Endothelial cell of umbilical vein (primary cell): ENCODE results near the gene OR5L1. TPM values are rescaled to one million over a fixed set of nuclear protein-coding genes. Genes with fewer than 3 reads are reported as not detected.

Source experiments
- BruUV-seq: library from RNA; stranded (reverse); fragments of 400-500 nt; replicated peaks from 2 replicates; lab custom pipeline; 2021; lab: Mats Ljungman, UMichigan
- CTCF ChIA-PET: fragments of 300-600, 350-600 bp; sonication (Branson Sonifier 250); formaldehyde crosslinking; loops from one replicate; lab custom pipeline; 2021; ENCODE audit warnings: antibody characterized with exemption, inconsistent platforms; lab: Charles Lee
- POLR2A ChIA-PET: fragments of 300-600, 350-600 bp; sonication (Branson Sonifier 250); formaldehyde crosslinking; loops from one replicate; lab custom pipeline; 2021; ENCODE audit warnings: antibody characterized with exemption, inconsistent platforms; lab: Charles Lee
- DNase-seq: peaks from one replicate; pipeline ENCODE4 v3.0.0-alpha.2; 2011; ENCODE audit warnings: low read depth, low spot score
- FAIRE-seq: peaks from 2 replicates; lab custom pipeline; 2011; peaks lifted over from hg19 to GRCh38; lab: Jason Lieb, UNC
- H2AFZ ChIP-seq: 2 replicates; pipeline ENCODE4 v1.6.0; 2012; ENCODE audit warnings: low read depth, low read length, control low read depth, inconsistent platforms
- H3K27ac ChIP-seq: 2 replicates; pipeline ENCODE4 v1.5.1; 2011; ENCODE audit warnings: low read depth, mild to moderate bottlenecking, control low read depth, low read length, moderate library complexity; ENCODE audit not compliant: insufficient read depth
- H3K27me3 ChIP-seq, 2 experiments: 2 replicates each; pipeline versions ENCODE4 v1.6.0 to v1.6.1; 2011; ENCODE audit warnings: low read length in 2 of 2, mixed read lengths in 1 of 2; ENCODE audit not compliant: control insufficient read depth in 2 of 2, insufficient read depth in 2 of 2
- H3K36me3 ChIP-seq, 2 experiments: 2 replicates in 1 of 2; 3 replicates in 1 of 2; pipeline ENCODE4 v1.5.1; 2011; ENCODE audit warnings: low read length in 2 of 2, mild to moderate bottlenecking in 1 of 2, moderate library complexity in 1 of 2; ENCODE audit not compliant: control insufficient read depth in 2 of 2, insufficient read depth in 2 of 2; ENCODE audit errors: extremely low read depth in 1 of 2
- H3K4me1 ChIP-seq: 3 replicates; pipeline ENCODE4 v1.5.1; 2011; ENCODE audit warnings: mild to moderate bottlenecking, low read length; ENCODE audit not compliant: control insufficient read depth, insufficient read depth; ENCODE audit errors: extremely low read depth
- H3K4me2 ChIP-seq: 2 replicates; pipeline ENCODE4 v1.6.1; 2011; ENCODE audit warnings: low read length, control low read depth, mixed read lengths; ENCODE audit not compliant: insufficient read depth
- H3K4me3 ChIP-seq, 3 experiments: fragments of 200-600 bp in 1 of 3; sonication (generic), shearing (Covaris generic) in 1 of 3; replicated peaks in 1 of 3; 2 replicates each; pipeline ENCODE4 v1.5.1; 2011 to 2016; ENCODE audit warnings: control low read depth in 3 of 3, low read length in 3 of 3, mild to moderate bottlenecking in 2 of 3, inconsistent platforms in 1 of 3, low read depth in 1 of 3, moderate library complexity in 1 of 3; ENCODE audit not compliant: insufficient read depth in 1 of 3
- H3K79me2 ChIP-seq: 2 replicates; pipeline ENCODE4 v1.6.0; 2012; ENCODE audit warnings: low read length, inconsistent platforms; ENCODE audit not compliant: control insufficient read depth, insufficient read depth
- H3K9ac ChIP-seq: replicated peaks from 2 replicates; pipeline ENCODE3; 2011; ENCODE audit warnings: low read length, control low read depth; ENCODE audit not compliant: insufficient read depth; ENCODE audit errors: extremely low read depth
- H3K9me1 ChIP-seq: replicated peaks from 3 replicates; pipeline ENCODE4 v1.6.0; 2011; ENCODE audit warnings: mild to moderate bottlenecking, low read length; ENCODE audit not compliant: control insufficient read depth, insufficient read depth; ENCODE audit errors: extremely low read depth
- H3K9me3 ChIP-seq: replicated peaks from 2 replicates; pipeline ENCODE4 v1.5.1; 2012; ENCODE audit warnings: low read length, inconsistent platforms; ENCODE audit not compliant: control insufficient read depth, insufficient read depth
- H4K20me1 ChIP-seq: replicated peaks from 2 replicates; pipeline ENCODE3; 2011; ENCODE audit warnings: mild to moderate bottlenecking, low read length; ENCODE audit not compliant: control insufficient read depth, insufficient read depth; ENCODE audit errors: extremely low read depth
- EZH2 ChIP-seq: IDR thresholded peaks from 2 replicates; pipeline ENCODE4 v1.6.1; 2012; ENCODE audit warnings: borderline replicate concordance, low read depth, mild to moderate bottlenecking, moderate library complexity, low read length, inconsistent platforms; ENCODE audit not compliant: severe bottlenecking
- FOS ChIP-seq: IDR thresholded peaks from 2 replicates; pipeline ENCODE4 v1.6.1; 2011; ENCODE audit warnings: mild to moderate bottlenecking, low read length, moderate library complexity, borderline replicate concordance; ENCODE audit not compliant: insufficient read depth
- GATA2 ChIP-seq: IDR thresholded peaks from 2 replicates; pipeline ENCODE4 v1.7.0; 2011; ENCODE audit warnings: low read depth, mild to moderate bottlenecking, moderate library complexity, mixed read lengths, low read length; ENCODE audit not compliant: insufficient read length, insufficient read depth
- JUN ChIP-seq: IDR thresholded peaks from 2 replicates; pipeline ENCODE4 v1.6.1; 2011; ENCODE audit warnings: borderline replicate concordance, low read depth; ENCODE audit not compliant: insufficient read length, insufficient read depth
- MYC ChIP-seq: IDR thresholded peaks from one replicate; pipeline ENCODE4 v1.6.1; 2011; ENCODE audit warnings: mild to moderate bottlenecking, low read depth, low read length
- POLR2A ChIP-seq: IDR thresholded peaks from 2 replicates; pipeline ENCODE4 v1.6.1; 2012; ENCODE audit warnings: low read depth, mild to moderate bottlenecking, control low read depth, low read length
- POLR2AphosphoS5 ChIP-seq: IDR thresholded peaks from 2 replicates; pipeline ENCODE4 v1.6.1; 2012; ENCODE audit warnings: low read depth, mild to moderate bottlenecking, control low read depth, low read length, moderate library complexity; ENCODE audit not compliant: insufficient read depth
- dilution Hi-C: fragments of 300-500 bp; cut with MboI; formaldehyde crosslinking; loops from one replicate; pipeline ENCODE4 v1.15.0; 2019; ENCODE audit warnings: low sequenced_read_pairs; ENCODE audit not compliant: extremely low pct_ligation_motif_present
- intact Hi-C: fragments of 100-400 bp; cut with micrococcal nuclease; formaldehyde crosslinking; loops from one replicate; pipeline ENCODE4 v1.10.0; 2022
- polyA plus RNA-seq, 4 experiments: library from polyadenylated mRNA; depleted of rRNA in 3 of 4; stranded (reverse) in 3 of 4; unstranded in 1 of 4; fragments of >200 nt; gene quantifications; 2 replicates each; pipeline versions ENCODE4 v1.2.1 to v1.2.3, GENCODE V29; 2011 to 2012; ENCODE audit warnings: missing spikeins in 1 of 4
- total RNA-seq: library from RNA; stranded (reverse); gene quantifications from 2 replicates; pipeline ENCODE4 v1.2.3, GENCODE V29; 2021
- TF ChIP-seq, protein P1 (sequence below), 2 donors: IDR thresholded peaks; 1 replicate in 1 of 2; 2 replicates in 1 of 2; pipeline ENCODE4 v1.5.1; 2011; ENCODE audit warnings: low read length in 2 of 2, mild to moderate bottlenecking in 2 of 2, moderate library complexity in 2 of 2, control low read depth in 1 of 2, inconsistent platforms in 1 of 2, low read depth in 1 of 2; ENCODE audit not compliant: insufficient read depth in 1 of 2; ENCODE audit errors: extremely low read depth in 1 of 2
- TF ChIP-seq, protein P2 (sequence below): IDR thresholded peaks from 2 replicates; pipeline ENCODE4 v1.6.1; 2011; ENCODE audit not compliant: insufficient read depth, insufficient read length

The OR5L1 gene
- total and polyA plus RNA-seq, 2 donors (not counting 3 experiments of a cell fraction or from before 2014, with no cell fraction given), result not detected

DNA sequence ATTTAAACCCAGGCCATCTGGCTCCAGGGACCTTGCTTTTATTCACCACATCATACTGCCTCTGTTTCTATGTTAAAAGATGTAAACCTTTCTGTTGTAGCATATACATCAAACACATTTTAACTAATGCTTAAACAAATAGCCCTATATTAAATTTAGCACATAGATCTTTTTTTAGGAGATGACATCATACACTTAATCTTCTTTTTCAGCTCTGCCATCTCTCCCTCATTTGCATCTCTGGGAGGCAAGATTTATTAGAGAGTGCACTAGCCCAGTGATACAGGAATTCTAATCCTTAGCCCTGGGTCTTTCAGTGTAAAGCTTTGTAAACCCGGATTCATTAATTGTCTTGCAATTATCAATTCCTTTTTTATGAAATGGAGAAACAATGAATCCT, 41.0 kb downstream of the OR5L1 start:
- Histone ChIP-seq H3K27me3 (no peaks in the 10 kb centered on the region), H3K36me3 (no peaks in the 10 kb centered on the region), H3K9me3 (peaks cover 2% of the 10 kb centered on the region), H3K4me3 (no peak overlapping the region), H3K27ac (no peak overlapping the region), H3K9ac (no peak overlapping the region), H3K79me2 (no peaks in the 10 kb centered on the region), H2AFZ (no peak overlapping the region), H4K20me1 (no peaks in the 10 kb centered on the region), H3K4me1 (no peaks in the 10 kb centered on the region), H3K4me2 (no peak overlapping the region), H3K9me1 (no peaks in the 10 kb centered on the region)
- BruUV-seq, result no TSS peak
- no peak for DNase-seq
- POLR2A ChIA-PET, result no interaction called here
- TF ChIP-seq POLR2A (no peak), MYC (no peak), JUN (no peak), FOS (no peak), POLR2AphosphoS5 (no peak), GATA2 (no peak), EZH2 (no peak)
- TF ChIP-seq, protein P1, sequence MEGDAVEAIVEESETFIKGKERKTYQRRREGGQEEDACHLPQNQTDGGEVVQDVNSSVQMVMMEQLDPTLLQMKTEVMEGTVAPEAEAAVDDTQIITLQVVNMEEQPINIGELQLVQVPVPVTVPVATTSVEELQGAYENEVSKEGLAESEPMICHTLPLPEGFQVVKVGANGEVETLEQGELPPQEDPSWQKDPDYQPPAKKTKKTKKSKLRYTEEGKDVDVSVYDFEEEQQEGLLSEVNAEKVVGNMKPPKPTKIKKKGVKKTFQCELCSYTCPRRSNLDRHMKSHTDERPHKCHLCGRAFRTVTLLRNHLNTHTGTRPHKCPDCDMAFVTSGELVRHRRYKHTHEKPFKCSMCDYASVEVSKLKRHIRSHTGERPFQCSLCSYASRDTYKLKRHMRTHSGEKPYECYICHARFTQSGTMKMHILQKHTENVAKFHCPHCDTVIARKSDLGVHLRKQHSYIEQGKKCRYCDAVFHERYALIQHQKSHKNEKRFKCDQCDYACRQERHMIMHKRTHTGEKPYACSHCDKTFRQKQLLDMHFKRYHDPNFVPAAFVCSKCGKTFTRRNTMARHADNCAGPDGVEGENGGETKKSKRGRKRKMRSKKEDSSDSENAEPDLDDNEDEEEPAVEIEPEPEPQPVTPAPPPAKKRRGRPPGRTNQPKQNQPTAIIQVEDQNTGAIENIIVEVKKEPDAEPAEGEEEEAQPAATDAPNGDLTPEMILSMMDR (IDR thresholded peaks at IDR 0.05; ENCODE audit: extremely low read depth in 1 of 2, insufficient read depth in 1 of 2, low read depth in 1 of 2, low read length in 2 of 2), result no peak
- TF ChIP-seq, protein P2, sequence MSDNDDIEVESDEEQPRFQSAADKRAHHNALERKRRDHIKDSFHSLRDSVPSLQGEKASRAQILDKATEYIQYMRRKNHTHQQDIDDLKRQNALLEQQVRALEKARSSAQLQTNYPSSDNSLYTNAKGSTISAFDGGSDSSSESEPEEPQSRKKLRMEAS, result no peak
- dilution Hi-C loops (no loop called here), intact Hi-C loops (no loop called here)
- no peak for FAIRE-seq
- CTCF ChIA-PET, result no interaction called here
